NT2/D1 (cell line): ENCODE measurements around the gene CIB4.

Source experiments
- DNase-seq: peaks from one replicate; pipeline ENCODE4 v3.0.0-alpha.2; 2011; ENCODE audit warnings: low read depth, low spot score
- H3K27me3 ChIP-seq: 2 replicates; pipeline ENCODE4 v1.6.0; 2011; ENCODE audit warnings: mild to moderate bottlenecking; ENCODE audit not compliant: insufficient read length, insufficient read depth
- H3K36me3 ChIP-seq: 2 replicates; pipeline ENCODE4 v1.6.1; 2011; ENCODE audit warnings: mild to moderate bottlenecking, low read length, mixed read lengths; ENCODE audit not compliant: insufficient read depth, insufficient read length
- H3K4me1 ChIP-seq: 2 replicates; pipeline ENCODE4 v1.5.1; 2011; ENCODE audit not compliant: insufficient read depth, insufficient read length
- H3K4me3 ChIP-seq: 2 replicates; pipeline ENCODE4 v1.5.1; 2011; ENCODE audit warnings: low read depth; ENCODE audit not compliant: insufficient read length
- H3K9ac ChIP-seq: 2 replicates; pipeline ENCODE4 v1.6.0; 2011; ENCODE audit warnings: low read depth; ENCODE audit not compliant: insufficient read length
- H3K9me3 ChIP-seq: 2 replicates; pipeline ENCODE4 v1.5.1; 2011; ENCODE audit warnings: mild to moderate bottlenecking, low read length; ENCODE audit not compliant: insufficient read depth
- SUZ12 ChIP-seq: IDR thresholded peaks from 2 replicates; pipeline ENCODE4 v1.6.1; 2011; ENCODE audit not compliant: insufficient read length, insufficient read depth; ENCODE audit errors: extremely low read depth
- YY1 ChIP-seq: IDR thresholded peaks from 2 replicates; pipeline ENCODE4 v1.6.1; 2011; ENCODE audit not compliant: insufficient read length, insufficient read depth
- ZNF274 ChIP-seq: IDR thresholded peaks from 2 replicates; pipeline ENCODE4 v1.6.1; 2011; ENCODE audit warnings: mild to moderate bottlenecking, low read depth, low read length

Gene CIB4

DNA sequence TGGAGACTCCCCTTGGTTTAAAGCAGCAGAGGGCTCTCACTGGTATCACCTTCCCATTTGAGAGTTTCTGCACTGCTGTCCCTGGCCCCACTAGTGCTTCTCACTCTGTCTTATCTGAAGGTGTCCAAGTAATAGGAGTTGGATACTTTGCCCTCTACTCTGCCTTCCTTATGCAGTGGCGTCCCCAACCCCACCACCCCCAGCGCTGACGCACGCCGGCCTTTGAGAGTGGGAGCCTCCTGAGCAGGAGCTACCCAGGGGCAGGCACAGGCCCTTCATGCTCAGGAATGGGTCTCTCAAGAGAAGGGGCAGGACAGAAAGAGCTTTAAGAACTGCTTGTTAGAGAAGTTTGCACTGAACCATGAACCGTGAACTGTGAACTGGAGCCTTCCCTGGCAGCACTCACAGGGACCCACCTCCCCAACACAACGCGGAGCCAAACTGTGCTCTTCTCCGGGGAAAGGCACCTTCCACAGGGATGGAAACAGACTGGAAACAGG, 3.3 kb downstream of the CIB4 start:
- H3K9me3 ChIP-seq: no peaks in the 10 kb centered on the region
- no peak overlapping the region for H3K4me3 ChIP-seq
- no peaks in the 10 kb centered on the region for H3K27me3 ChIP-seq
- TF ChIP-seq YY1: no peak
- TF ChIP-seq SUZ12: no peak
- peaks cover 4% of the 10 kb centered on the region for H3K4me1 ChIP-seq
- no peaks in the 10 kb centered on the region for H3K36me3 ChIP-seq
- H3K9ac ChIP-seq: no peak overlapping the region
- DNase-seq: no peak

GRCh38 chr2:26636935-26637334, 4.2 kb downstream of the CIB4 start:
- H3K36me3 ChIP-seq: no peaks in the 10 kb centered on the region
- H3K27me3 ChIP-seq: no peaks in the 10 kb centered on the region
- TF ChIP-seq YY1 (no peak), SUZ12 (no peak), ZNF274 (no peak)
- no peak overlapping the region for H3K9ac ChIP-seq
- no peak overlapping the region for H3K4me3 ChIP-seq
- DNase-seq: no peak
- H3K9me3 ChIP-seq: no peaks in the 10 kb centered on the region
- peaks cover 4% of the 10 kb centered on the region for H3K4me1 ChIP-seq

- TF ChIP-seq ZNF274 (no peak), SUZ12 (no peak), YY1 (no peak)
- no peak overlapping the region for H3K9ac ChIP-seq
- H3K4me1 ChIP-seq: peaks cover 4% of the 10 kb centered on the region
- no peaks in the 10 kb centered on the region for H3K36me3 ChIP-seq
- no peaks in the 10 kb centered on the region for H3K9me3 ChIP-seq
- no peak overlapping the region for H3K4me3 ChIP-seq
- no peak for DNase-seq
- no peaks in the 10 kb centered on the region for H3K27me3 ChIP-seq
These were observed 5.8 kb downstream of the CIB4 start for GRCh38 chr2:26635401-26635800.

DNA sequence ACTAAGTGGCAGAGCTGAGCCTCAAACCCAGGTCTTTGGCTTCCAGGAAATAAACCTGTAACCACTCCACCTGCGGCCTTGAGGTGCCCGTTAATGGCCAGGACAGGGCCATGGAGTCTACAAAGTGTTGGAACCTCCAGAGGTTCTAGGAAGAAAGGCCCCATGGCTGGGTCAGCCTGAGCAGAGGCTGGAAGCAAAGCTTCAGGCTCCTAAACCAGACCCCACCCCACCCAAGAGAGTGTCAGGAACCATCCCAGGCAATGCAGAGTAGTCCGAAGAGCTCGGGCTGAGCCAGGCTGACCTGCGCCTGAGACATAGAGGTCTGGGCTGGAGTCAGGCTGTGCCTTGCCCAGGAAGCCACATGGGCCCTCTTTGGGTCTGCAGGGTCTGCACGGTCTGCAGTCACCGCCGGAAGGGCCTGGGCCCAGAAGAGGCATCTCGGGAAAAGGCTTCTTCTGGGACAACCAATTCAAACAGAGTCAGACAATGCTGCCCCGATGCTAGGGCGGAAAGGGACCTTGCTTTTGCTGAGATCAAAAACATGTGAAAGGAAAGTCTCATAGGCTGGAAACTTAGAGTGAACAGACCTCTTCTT, 6.4 kb downstream of the CIB4 start:
- Histone ChIP-seq H3K9ac (no peak overlapping the region), H3K36me3 (no peaks in the 10 kb centered on the region), H3K27me3 (no peaks in the 10 kb centered on the region), H3K9me3 (no peaks in the 10 kb centered on the region), H3K4me3 (no peak overlapping the region), H3K4me1 (peaks cover 3% of the 10 kb centered on the region)
- no peak for DNase-seq
- no peak for TF ChIP-seq YY1

DNA sequence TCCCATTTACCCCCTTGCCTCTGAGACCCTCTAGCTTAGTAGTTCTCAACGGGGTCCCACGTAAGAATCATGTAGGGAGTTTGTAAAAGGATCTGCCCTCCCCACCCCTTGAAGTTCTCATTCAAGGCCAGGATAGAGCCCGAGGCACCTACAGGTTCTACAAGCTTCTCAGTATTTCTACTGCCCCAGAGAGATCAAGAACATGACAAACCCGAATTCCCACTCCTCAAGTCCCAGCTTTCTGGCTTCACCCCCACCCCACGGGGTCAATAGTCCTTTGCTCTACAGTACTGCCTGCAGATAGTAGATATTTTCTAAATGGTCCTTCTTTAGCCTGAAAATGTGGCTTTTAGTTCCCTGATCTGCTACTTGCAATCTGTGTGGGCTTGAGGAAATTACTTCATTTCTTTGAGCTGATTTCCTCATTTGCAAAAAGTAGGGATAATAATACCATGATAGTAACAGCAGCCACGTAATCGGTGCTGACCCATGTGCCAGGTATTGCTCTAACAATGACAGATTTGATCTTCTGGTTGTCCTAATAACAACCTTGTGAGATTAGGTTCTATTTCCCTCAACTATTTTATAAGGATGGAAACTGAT, 7.1 kb downstream of the CIB4 start:
- no peaks in the 10 kb centered on the region for H3K27me3 ChIP-seq
- H3K36me3 ChIP-seq: no peaks in the 10 kb centered on the region
- H3K9ac ChIP-seq: no peak overlapping the region
- H3K4me1 ChIP-seq: peaks cover 3% of the 10 kb centered on the region
- no peak for TF ChIP-seq ZNF274
- no peak for TF ChIP-seq SUZ12
- TF ChIP-seq YY1: no peak
- no peaks in the 10 kb centered on the region for H3K9me3 ChIP-seq
- H3K4me3 ChIP-seq: no peak overlapping the region
- no peak for DNase-seq

GRCh38 chr2:26633351-26633945, 7.7 kb downstream of the CIB4 start:
- H3K9me3 ChIP-seq: no peaks in the 10 kb centered on the region
- H3K4me1 ChIP-seq: peaks cover 7% of the 10 kb centered on the region
- TF ChIP-seq ZNF274: no peak
- no peak for TF ChIP-seq SUZ12
- no peak for TF ChIP-seq YY1
- DNase-seq: no peak
- no peak overlapping the region for H3K4me3 ChIP-seq
- no peaks in the 10 kb centered on the region for H3K27me3 ChIP-seq
- no peaks in the 10 kb centered on the region for H3K36me3 ChIP-seq
- no peak overlapping the region for H3K9ac ChIP-seq

GRCh38 chr2:26632624-26633185, 8.5 kb downstream of the CIB4 start:
- H3K4me3 ChIP-seq: no peak overlapping the region
- H3K27me3 ChIP-seq: no peaks in the 10 kb centered on the region
- peaks cover 7% of the 10 kb centered on the region for H3K4me1 ChIP-seq
- DNase-seq: no peak
- no peak for TF ChIP-seq ZNF274
- no peak for TF ChIP-seq SUZ12
- no peak for TF ChIP-seq YY1
- H3K9ac ChIP-seq: no peak overlapping the region
- no peaks in the 10 kb centered on the region for H3K36me3 ChIP-seq
- H3K9me3 ChIP-seq: no peaks in the 10 kb centered on the region
